Measurements from ENCODE around the gene HMCN1. TPM values are rescaled to one million over a fixed set of nuclear protein-coding genes. Genes with fewer than 3 reads are reported as not detected.

The HMCN1 gene
- total RNA-seq, 1 donor from 2014 or later: 1.6 TPM

GRCh38 chr1:185938396-185938795, 204.2 kb downstream of the HMCN1 start:
- TF ChIP-seq CTCF (conservative IDR thresholded peaks at IDR 0.05; ENCODE audit: low read depth, low read length): no peak
- no peak for DNase-seq (ENCODE audit: low read depth)
- H3K4me3 ChIP-seq (ENCODE audit: low read depth, low read length): no peak overlapping the region

- TF ChIP-seq CTCF (conservative IDR thresholded peaks at IDR 0.05; ENCODE audit: low read depth, low read length): no peak
- no peak for DNase-seq (ENCODE audit: low read depth)
- H3K4me3 ChIP-seq (ENCODE audit: low read depth, low read length): no peak overlapping the region
Observed at GRCh38 chr1:185939142-185939541, 205.0 kb downstream of the HMCN1 start.

- H3K4me3 ChIP-seq (ENCODE audit: low read depth, low read length): no peak overlapping the region
- TF ChIP-seq CTCF (conservative IDR thresholded peaks at IDR 0.05; ENCODE audit: low read depth, low read length): no peak
- DNase-seq (ENCODE audit: low read depth): no peak
Observed at GRCh38 chr1:185942961-185943360, 208.8 kb downstream of the HMCN1 start.

GRCh38 chr1:185956881-185957280, 222.7 kb downstream of the HMCN1 start:
- DNase-seq (ENCODE audit: low read depth): no peak
- no peak for TF ChIP-seq CTCF (conservative IDR thresholded peaks at IDR 0.05; ENCODE audit: low read depth, low read length)

GRCh38 chr1:185957441-185958363, 223.5 kb downstream of the HMCN1 start:
- no peak overlapping the region for H3K4me3 ChIP-seq (ENCODE audit: low read depth, low read length)
- no peak for DNase-seq (ENCODE audit: low read depth)
- TF ChIP-seq CTCF (conservative IDR thresholded peaks at IDR 0.05; ENCODE audit: low read depth, low read length): no peak

More at GRCh38 chr1:185956881-185957280, 222.7 kb downstream of the HMCN1 start:
- H3K4me3 ChIP-seq (ENCODE audit: low read depth, low read length): no peak overlapping the region

GRCh38 chr1:185960422-185961321, 226.5 kb downstream of the HMCN1 start:
- TF ChIP-seq CTCF (conservative IDR thresholded peaks at IDR 0.05; ENCODE audit: low read depth, low read length): no peak
- no peak for DNase-seq (ENCODE audit: low read depth)
- no peak overlapping the region for H3K4me3 ChIP-seq (ENCODE audit: low read depth, low read length)

Data from epithelial cell of proximal tubule (primary cell).